NT2/D1 (cell line): ENCODE data around the gene CHCHD10.

Experiments used
- YY1 ChIP-seq: IDR thresholded peaks from 2 replicates; pipeline ENCODE4 v1.6.1; 2011; ENCODE audit not compliant: insufficient read length, insufficient read depth
- ZNF274 ChIP-seq: IDR thresholded peaks from 2 replicates; pipeline ENCODE4 v1.6.1; 2011; ENCODE audit warnings: mild to moderate bottlenecking, low read depth, low read length

- no peak for TF ChIP-seq ZNF274
- TF ChIP-seq YY1, result no peak
Measured at GRCh38 chr22:23801238-23801821, 33.6 kb upstream of the CHCHD10 start.
